Muscle of leg (tissue), 11 donors: ENCODE results near the gene GPR119. TPM values are rescaled to one million over a fixed set of nuclear protein-coding genes. Genes with fewer than 3 reads are reported as not detected.
"Not testable (repeated sequence)": the region's sequence is repeated elsewhere in the genome, so short reads cannot be mapped to it uniquely, and the experiment has no call there.

Experiments
- DNase-seq: peaks from one replicate; pipeline ENCODE4 v3.0.0; 2013
- H3K27ac ChIP-seq: one replicate; pipeline ENCODE4 v1.5.1; 2013; ENCODE audit warnings: mild to moderate bottlenecking, low read length, control low read depth
- H3K27me3 ChIP-seq: one replicate; pipeline ENCODE4 v1.6.1; 2013; ENCODE audit warnings: low read length; ENCODE audit not compliant: control insufficient read depth, insufficient read depth
- H3K36me3 ChIP-seq: one replicate; pipeline ENCODE4 v1.6.1; 2013; ENCODE audit warnings: low read length; ENCODE audit not compliant: control insufficient read depth, insufficient read depth
- H3K4me1 ChIP-seq: one replicate; pipeline ENCODE4 v1.6.1; 2013; ENCODE audit warnings: low read length; ENCODE audit not compliant: control insufficient read depth, insufficient read depth
- H3K4me3 ChIP-seq: one replicate; pipeline ENCODE4 v1.5.1; 2013; ENCODE audit warnings: low read length, control low read depth
- H3K9me3 ChIP-seq: replicated peaks from 2 replicates; pipeline ENCODE4 v1.6.1; 2013; ENCODE audit warnings: low read depth, low read length; ENCODE audit not compliant: control insufficient read depth
- WGBS: methylation state at CpG from one replicate; pipeline ENCODE4 v1.1.5; 2013; ENCODE audit warnings: missing lambda C conversion rate; ENCODE audit not compliant: insufficient coverage; 5-methylcytosine and 5-hydroxymethylcytosine counted together
- polyA plus RNA-seq, 8 donors: library from polyadenylated mRNA; unstranded; fragments of 120-200 nt; gene quantifications; one replicate each; pipeline versions ENCODE4 v1.2.1 to v1.2.3, GENCODE V29; 2013; ENCODE audit warnings: inconsistent platforms in 1 of 8, low replicate concordance in 1 of 8; ENCODE audit not compliant: insufficient read length in 8 of 8, insufficient read depth in 1 of 8
- total RNA-seq: library from RNA; stranded (reverse); fragments of 120-200 nt; gene quantifications from one replicate; pipeline ENCODE4 v1.2.4, GENCODE V29; 2013

Gene GPR119
- total and polyA plus RNA-seq, 9 donors: not detected

DNA sequence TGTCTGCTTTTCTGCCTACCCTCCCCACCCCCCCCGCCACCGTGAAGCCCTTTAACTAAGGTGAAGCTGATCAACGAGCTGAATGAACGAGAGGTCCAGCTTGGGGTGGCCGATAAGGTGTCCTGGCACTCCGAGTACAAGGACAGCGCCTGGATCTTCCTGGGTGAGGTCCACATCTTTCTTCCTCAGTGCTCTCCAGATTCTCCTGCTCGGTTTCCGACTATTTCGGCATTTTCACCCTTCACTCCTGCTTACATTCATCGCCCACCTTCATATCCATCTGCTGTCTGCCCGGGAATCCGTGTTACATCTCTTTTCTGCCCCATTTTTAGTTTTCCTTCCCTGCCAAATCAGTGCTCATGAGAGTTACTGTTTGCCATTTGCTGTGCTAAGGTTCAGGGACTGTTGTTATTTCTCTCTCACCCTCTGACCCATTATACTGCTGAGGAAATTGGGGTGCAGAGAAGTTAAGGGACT lies 16.8 kb upstream of the GPR119 start:
- Histone ChIP-seq H3K36me3 (peaks cover 12% of the 10 kb centered on the region), H3K9me3 (no peaks in the 10 kb centered on the region), H3K27me3 (peaks cover 12% of the 10 kb centered on the region), H3K27ac (no peak overlapping the region), H3K4me1 (peaks cover 2% of the 10 kb centered on the region), H3K4me3 (peak overlapping the region; percentile 73)
- DNase-seq: no peak
- 20% methylated on average over 13 of the region's 13 CpGs for WGBS

DNA sequence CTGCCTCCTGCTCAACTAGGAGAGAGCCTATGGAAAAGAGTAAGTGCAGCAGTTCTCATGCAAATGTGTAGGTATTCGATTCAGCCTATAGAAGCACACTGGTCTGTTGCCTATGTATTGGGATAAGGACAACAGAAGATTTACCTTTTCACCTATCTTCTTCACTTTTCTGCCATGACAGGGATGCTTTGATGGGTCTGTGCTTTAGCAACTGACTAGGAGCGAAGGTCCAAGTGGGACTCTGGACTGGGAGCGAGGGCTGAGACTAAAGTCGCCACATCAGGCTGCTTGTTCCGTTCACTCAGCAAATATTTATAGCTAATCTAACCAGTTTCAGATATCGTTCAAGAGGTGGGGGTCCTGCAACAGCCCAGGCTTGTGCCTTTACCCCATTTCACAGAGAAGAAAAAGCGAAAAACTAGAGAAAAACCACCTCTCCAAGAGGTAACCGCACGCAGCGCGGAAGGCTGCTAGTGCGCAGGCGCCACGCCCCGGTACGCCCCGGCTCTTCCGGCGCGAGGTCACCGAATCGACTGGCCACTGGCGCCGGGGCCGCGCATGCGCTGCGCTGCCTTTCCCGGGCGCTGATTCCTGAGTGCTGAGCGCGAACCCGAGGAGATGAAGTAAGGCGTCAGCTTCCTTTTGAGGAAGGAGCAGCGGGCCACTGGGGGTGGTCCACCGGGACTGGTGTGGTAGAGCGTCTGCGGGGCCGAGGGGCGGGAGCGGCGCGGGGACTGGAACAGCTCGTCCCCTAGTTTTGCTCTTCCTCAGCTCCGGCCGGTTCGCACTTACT lies 16.1 kb upstream of the GPR119 start, which contains the start of gene RBMX2:
TSS of gene RBMX2 (plus strand) at position 573 of the 793 bp plus-strand sequence. CDS start at position 619, 46 bp downstream.
- H3K27me3 ChIP-seq: peaks cover 14% of the 10 kb centered on the region
- H3K4me1 ChIP-seq: peaks cover 2% of the 10 kb centered on the region
- WGBS: 41% methylated on average over 35 of the region's 47 CpGs
- peak within 1 kb of the TSS; percentile 63 for H3K27ac ChIP-seq
- H3K4me3 ChIP-seq: peak within 1 kb of the TSS; percentile 73
- H3K36me3 ChIP-seq: peaks cover 12% of the 10 kb centered on the region
- no peaks in the 10 kb centered on the region for H3K9me3 ChIP-seq
- peak; percentile 88 for DNase-seq

DNA sequence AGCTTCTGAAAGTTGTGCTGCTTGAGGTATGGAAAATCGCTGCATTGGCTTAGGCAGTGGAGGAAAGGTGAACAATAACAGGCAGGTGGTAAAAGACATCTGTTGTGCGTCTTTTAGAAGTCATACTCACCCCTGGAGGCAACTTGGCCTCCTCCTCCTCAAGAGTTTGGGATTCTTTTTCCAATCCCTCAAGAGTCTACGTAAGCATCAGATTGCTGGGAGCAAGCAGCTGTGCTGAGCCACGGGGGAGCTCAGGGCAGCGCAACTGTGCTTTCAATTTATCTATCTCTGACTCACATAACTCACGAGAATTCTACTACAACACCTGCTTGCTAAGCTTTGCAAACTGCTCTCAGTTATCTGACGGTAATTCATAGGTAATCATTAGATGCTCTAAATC lies 9.9 kb upstream of the GPR119 start:
- Histone ChIP-seq H3K27me3 (peaks cover 28% of the 10 kb centered on the region), H3K27ac (no peak overlapping the region), H3K9me3 (no peaks in the 10 kb centered on the region), H3K36me3 (no peaks in the 10 kb centered on the region), H3K4me1 (no peaks in the 10 kb centered on the region), H3K4me3 (no peak overlapping the region)
- WGBS: 40% methylated on average over 4 of the region's 7 CpGs
- DNase-seq: no peak

DNA sequence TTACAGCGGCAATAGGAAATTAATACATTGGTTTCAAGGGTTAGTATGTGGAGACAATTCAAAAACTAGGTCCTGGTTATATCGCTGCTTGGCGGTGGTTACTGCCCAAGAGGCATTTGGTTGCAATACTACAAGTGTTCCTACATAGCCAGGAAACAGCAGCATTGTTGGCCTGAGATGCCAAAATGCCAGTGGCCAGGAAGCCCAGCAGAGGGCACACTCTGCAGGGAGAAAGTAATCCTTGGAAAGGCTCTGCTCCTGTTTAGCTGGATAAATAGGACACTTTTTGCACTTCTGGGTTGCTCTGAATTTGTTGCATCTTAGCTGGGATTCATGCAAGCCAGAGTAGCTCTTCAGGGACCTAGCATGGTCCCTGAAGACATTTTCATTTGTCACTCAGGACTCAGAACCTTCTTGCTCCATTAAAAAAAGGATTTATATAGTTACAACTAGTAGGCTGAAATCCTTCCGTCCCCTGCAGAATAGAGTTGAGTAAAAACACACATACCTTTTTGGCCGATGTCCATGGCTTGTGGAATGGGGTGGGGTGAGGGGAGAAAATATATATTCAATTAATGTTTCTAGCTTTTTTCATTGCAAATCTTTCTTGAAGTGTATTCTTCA lies 8.1 kb upstream of the GPR119 start:
- H3K27me3 ChIP-seq: peaks cover 27% of the 10 kb centered on the region
- 3% methylated on average over 3 of the region's 5 CpGs for WGBS
- H3K9me3 ChIP-seq: no peaks in the 10 kb centered on the region
- DNase-seq: peak; percentile 38
- H3K36me3 ChIP-seq: no peaks in the 10 kb centered on the region
- no peak overlapping the region for H3K27ac ChIP-seq
- H3K4me3 ChIP-seq: no peak overlapping the region
- no peaks in the 10 kb centered on the region for H3K4me1 ChIP-seq

DNA sequence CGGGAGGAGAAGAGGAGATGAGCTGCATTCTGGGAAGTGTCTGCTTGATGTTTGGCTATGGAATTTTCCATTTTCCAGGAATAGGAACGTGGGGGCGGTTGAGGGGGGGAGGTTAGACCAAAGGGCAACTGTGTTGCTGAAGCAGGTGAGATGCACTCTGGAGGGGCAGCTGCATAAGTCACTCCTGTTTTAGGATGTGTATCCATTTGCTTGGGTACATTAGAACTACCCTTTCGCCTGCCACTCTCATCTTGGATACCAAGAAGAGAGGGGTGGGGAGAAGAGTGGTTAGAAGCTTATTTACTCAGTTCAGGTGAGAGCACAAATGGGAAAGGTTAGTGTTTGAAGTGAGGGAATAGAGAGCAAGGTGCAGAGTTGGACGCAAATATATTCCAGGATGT lies 934 bp upstream of the GPR119 start:
- no peak overlapping the region for H3K27ac ChIP-seq
- H3K4me3 ChIP-seq: no peak overlapping the region
- no peak for DNase-seq
- H3K4me1 ChIP-seq: no peaks in the 10 kb centered on the region
- H3K27me3 ChIP-seq: peaks cover 16% of the 10 kb centered on the region
- H3K36me3 ChIP-seq: no peaks in the 10 kb centered on the region
- 51% methylated on average over 4 of the region's 5 CpGs for WGBS
- H3K9me3 ChIP-seq: no peaks in the 10 kb centered on the region

DNA sequence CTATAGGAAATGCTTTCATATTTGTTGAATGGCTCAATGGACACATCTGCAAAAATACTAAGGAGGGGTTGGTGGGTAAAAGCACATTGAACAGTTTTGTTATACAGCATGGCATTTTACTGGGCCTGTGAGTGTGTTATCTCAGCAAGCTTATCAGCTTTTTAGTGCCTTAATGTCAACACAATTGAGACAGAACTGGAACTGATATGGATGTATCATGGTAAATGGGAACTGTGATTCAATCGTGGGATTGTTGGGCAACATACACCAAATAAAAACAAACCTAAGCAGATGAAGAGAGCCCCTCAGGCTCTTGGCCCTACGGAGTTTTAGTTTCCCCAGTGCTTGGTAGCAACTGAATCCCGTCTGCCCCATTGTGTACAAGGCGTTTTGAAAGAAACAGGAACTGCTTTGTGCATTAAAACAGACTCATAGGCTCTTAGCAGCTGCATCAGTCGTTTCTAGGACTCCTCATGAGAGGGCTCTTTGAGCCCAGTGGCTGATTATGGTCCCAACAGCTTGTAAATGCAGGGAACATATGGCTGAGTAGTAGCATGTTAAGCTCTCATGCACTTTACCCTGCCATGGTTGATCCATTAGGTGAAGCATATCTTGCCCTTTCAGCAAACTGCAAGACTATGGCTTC lies 7.3 kb downstream of the GPR119 start:
- no peak for DNase-seq
- WGBS: 17% methylated on average over 4 of the region's 5 CpGs

DNA sequence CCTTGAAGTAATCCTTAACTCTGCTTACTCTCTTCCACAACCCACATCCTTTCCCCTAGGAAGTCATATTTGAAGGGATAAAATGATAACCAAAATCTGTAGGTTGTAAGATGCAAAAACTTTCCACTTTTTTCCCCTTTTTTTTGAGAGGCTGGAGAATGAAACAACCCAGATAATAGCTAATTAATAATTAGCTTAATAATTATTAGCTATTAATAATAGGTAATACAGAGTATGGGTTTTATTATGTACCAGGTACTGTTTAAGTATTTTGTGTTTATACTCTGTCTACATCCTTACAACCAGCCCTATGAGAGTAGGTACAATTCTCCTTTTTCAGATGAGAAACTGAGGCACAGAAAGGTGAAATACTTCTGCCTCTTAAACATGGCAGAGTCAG lies 9.4 kb downstream of the GPR119 start:
- H3K27me3 ChIP-seq: peaks cover 2% of the 10 kb centered on the region
- H3K4me1 ChIP-seq: no peaks in the 10 kb centered on the region
- H3K36me3 ChIP-seq: no peaks in the 10 kb centered on the region
- DNase-seq: no peak
- no peak overlapping the region for H3K4me3 ChIP-seq
- no peak overlapping the region for H3K27ac ChIP-seq
- no peaks in the 10 kb centered on the region for H3K9me3 ChIP-seq

More for the DNA sequence above, 7.3 kb downstream of the GPR119 start:
- H3K27ac ChIP-seq: no peak overlapping the region
- H3K4me3 ChIP-seq: no peak overlapping the region
- peaks cover 5% of the 10 kb centered on the region for H3K27me3 ChIP-seq
- no peaks in the 10 kb centered on the region for H3K36me3 ChIP-seq
- no peaks in the 10 kb centered on the region for H3K4me1 ChIP-seq
- no peaks in the 10 kb centered on the region for H3K9me3 ChIP-seq

DNA sequence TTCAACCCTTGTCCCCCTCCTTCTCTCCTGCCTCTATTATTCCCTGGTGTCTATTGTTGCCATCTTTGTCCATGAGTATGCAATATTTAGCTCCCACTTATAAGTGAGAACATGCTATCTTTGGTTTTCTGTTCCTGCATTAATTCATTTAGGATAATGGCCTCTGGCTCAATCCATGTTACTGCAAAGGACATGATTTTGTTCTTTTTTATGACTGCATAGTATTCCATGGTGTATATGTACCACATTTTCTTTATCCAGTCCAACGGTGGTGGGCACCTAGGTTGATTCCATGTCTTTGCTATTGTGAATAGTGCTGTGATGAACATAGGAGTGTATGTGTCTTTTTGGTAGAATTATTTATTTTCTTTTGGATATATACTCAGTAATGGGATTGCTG lies 33.4 kb downstream of the GPR119 start:
- H3K4me3 ChIP-seq, H3K9me3 ChIP-seq, H3K27me3 ChIP-seq, DNase-seq, H3K27ac ChIP-seq, H3K4me1 ChIP-seq, H3K36me3 ChIP-seq: not testable (repeated sequence)
- no CpG with 5 or more reads among the region's 1 CpG for WGBS

DNA sequence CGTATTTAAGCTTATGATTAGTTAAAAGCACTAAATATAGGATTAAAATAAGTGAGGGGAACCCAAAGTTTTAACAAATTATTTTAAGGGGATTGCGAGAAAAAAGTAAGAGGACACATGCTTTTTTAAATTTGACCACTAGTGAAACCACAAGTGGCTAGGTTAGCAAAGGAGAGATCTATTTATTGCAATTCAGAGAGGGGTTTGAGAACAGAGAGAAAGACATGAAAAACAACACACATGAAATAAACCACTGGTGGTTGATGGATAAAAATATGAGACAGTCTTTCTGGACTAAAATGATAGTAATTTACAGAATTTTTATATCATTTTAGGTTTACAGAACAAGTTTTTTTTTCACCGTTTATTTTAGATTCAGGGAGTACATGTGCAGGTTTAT lies 33.9 kb downstream of the GPR119 start:
- no CpG with 5 or more reads among the region's 3 CpGs for WGBS
- DNase-seq: no peak
- H3K36me3 ChIP-seq: no peaks in the 10 kb centered on the region
- H3K4me1 ChIP-seq: no peaks in the 10 kb centered on the region
- no peaks in the 10 kb centered on the region for H3K9me3 ChIP-seq
- H3K27ac ChIP-seq: no peak overlapping the region
- H3K27me3 ChIP-seq: no peaks in the 10 kb centered on the region
- H3K4me3 ChIP-seq: no peak overlapping the region

DNA sequence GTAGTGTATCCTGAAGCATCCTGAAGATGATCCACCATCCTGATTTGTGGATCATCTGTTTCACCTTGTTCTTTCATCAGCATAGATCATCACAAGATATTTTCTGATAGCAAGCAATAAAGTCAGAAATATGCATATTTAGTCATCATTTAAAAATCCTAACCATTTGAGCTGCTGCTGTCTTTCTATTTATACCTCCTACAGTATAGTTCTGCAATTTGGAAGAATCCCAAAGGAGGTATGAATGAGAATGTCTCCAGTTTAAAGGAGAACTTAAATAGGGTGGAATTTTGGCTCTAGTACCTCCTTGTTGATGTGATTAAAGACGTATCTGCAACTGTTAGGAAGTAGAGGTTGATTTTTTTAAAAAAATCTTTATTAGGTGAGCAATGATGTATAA lies 38.2 kb downstream of the GPR119 start:
- no peaks in the 10 kb centered on the region for H3K27me3 ChIP-seq
- no peaks in the 10 kb centered on the region for H3K36me3 ChIP-seq
- H3K4me1 ChIP-seq: no peaks in the 10 kb centered on the region
- H3K27ac ChIP-seq: no peak overlapping the region
- no peak for DNase-seq
- no peak overlapping the region for H3K4me3 ChIP-seq
- no CpG with 5 or more reads among the region's 1 CpG for WGBS
- H3K9me3 ChIP-seq: no peaks in the 10 kb centered on the region
